Measurements from ENCODE around the gene XPO5. TPM values are rescaled to one million over a fixed set of nuclear protein-coding genes. Genes with fewer than 3 reads are reported as not detected.

Gene XPO5
- total RNA-seq, 4 donors from 2014 or later: 14.5 to 36.5 (median 16.0) TPM

DNA sequence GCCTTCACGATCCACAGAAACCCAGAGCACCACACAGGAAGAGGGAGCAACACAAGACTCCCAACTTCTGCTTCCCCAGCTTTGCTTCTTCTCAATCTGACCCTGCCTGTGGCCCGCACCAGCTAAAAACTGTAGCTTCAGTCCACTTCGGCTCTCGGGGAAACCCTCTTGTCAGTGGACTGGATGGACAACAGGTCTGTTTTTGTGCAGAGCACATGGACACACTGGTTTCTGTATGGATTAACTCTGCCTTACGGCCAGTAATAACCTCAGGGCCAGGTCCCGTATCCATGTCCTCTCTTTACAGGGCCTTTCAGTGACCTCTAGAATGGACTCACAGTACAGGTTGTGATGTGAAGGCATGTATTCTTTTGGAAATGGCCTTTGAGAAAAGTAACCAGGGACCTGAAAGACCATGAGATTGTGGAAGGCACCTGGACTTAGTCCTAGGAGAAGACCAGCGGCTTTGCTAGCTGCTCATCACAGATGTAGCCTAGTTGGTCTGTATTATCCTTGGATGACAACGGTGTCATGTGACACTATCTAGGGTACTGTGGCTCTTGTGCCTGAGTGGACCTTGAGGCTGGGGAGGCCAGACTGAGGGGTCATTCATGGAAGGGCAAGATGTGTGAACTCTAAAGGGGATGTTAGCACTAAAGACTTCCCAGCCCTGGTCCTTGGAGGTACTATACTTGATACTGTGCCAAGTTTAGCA lies 53.1 kb downstream of the XPO5 start:
- TF ChIP-seq, protein P1, sequence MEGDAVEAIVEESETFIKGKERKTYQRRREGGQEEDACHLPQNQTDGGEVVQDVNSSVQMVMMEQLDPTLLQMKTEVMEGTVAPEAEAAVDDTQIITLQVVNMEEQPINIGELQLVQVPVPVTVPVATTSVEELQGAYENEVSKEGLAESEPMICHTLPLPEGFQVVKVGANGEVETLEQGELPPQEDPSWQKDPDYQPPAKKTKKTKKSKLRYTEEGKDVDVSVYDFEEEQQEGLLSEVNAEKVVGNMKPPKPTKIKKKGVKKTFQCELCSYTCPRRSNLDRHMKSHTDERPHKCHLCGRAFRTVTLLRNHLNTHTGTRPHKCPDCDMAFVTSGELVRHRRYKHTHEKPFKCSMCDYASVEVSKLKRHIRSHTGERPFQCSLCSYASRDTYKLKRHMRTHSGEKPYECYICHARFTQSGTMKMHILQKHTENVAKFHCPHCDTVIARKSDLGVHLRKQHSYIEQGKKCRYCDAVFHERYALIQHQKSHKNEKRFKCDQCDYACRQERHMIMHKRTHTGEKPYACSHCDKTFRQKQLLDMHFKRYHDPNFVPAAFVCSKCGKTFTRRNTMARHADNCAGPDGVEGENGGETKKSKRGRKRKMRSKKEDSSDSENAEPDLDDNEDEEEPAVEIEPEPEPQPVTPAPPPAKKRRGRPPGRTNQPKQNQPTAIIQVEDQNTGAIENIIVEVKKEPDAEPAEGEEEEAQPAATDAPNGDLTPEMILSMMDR (IDR thresholded peaks at IDR 0.05; ENCODE audit: low read depth): no peak

DNA sequence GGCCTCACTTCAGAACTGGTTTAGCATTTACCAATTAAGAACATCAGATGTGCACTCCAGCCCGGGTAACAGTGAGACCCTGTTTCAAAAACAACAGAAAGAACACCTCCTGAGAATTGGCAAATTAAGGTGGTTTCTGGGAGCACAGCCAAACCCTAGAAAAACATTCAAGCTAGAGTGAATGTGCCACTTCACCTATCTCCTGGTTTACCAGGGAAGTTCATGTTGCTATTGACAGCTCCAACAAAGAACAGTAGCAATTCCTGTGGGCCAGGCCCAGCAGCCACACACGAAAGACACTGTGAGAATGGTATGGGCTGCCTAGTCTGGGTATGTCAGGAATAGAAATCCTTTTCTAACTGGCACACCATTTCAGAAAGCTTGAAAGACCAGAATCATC lies 54.0 kb downstream of the XPO5 start:
- TF ChIP-seq, protein P1 (IDR thresholded peaks at IDR 0.05; ENCODE audit: low read depth): no peak

DNA sequence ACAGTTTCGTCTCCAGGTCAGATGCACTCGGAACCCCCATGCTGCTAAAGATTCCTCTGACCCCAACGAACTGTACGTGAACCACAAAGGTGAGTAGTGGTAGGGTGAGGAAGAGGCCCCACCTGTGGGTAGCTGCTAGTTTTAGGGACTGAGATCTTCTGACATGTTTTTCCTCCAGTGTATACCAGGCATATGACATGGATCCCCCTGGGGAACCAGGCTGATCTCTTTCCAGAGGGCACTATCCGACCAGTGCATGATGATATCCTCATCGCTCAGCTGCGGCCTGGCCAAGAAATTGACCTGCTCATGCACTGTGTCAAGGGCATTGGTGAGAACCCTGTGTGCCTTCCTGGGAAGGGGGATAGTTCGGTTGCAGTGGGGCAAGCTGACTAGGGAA lies 55.7 kb downstream of the XPO5 start:
- TF ChIP-seq, protein P1 (IDR thresholded peaks at IDR 0.05; ENCODE audit: low read depth): no peak

DNA sequence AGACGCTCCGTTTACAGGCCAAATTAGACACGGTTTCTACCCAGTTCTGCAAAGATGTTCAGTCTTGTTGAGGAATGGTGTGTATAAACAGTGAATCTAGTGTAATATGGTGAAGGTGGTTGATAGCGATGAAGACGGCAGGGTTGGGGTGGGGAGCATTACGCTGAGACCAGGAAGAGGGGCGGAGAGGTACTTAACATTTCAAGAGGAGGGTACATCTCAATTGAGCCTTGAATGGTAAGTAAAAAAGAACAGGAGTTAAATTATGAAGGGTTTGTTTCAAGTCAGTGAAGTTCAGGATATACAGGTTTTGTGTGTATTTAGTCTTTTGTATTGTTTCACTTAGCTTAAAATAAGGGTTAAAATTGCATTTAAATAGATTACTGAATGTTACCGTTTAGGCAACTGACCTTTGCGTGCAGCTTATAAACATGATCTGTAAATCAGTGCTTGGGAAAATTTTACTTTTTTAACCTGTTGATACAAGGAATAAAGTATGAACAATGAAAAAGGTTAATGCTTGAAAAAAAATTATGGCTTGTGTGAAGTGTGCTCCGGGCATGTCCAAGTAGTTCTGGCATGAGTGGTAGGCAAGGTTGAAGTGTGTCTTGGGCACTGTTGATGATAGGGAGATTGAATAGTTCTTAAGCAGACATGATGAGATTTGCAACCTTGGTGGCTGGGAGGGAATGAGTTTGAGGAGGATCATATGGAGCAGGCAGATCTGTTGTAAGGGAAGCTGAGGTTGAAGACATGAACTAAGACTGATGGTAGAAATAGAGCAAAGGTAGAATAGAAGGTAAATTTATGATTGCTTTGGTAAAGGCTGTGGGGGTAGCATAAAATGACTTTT lies 58.1 kb downstream of the XPO5 start:
- TF ChIP-seq, protein P1 (IDR thresholded peaks at IDR 0.05; ENCODE audit: low read depth): no peak

DNA sequence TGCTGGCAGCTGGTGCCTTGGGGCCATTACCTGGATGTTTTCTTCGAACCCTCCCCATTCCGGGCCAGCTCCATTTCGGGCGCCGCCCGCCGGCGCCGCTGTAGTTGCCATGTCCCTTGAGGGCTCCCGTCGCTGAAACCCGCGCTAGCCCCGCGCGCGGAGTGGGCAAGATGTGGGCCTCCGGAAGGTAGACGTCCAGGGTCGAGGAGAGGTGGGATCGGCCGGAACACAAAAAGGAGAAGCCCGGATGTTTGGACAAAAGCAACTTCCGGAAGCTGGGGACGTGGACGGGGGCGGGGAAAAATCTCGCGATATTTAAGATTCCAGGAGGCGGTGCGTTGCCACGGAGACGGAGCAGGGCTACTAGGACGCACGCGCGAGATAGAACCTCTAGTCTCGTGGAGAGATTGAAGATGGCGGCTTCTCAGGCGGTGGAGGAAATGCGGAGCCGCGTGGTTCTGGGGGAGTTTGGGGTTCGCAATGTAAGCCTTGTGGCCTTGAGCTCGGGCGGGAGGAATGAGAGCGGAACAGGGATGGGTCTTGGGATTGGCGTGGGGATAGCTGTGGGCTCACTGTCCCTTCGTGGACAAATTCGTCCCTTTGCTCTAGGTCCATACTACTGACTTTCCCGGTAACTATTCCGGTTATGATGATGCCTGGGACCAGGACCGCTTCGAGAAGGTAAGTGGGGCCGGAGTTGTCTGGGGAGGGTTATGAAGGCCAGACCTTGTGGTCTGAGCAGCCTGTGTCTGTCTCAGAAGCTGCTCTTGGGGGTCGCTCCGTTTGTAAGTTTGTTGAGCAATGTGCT lies 58.9 kb downstream of the XPO5 start, which contains the start of the genes POLR1C and YIPF3:
Gene POLR1C (plus strand): TSS at position 393 of the 808 bp plus-strand sequence. CDS start 21 bp downstream, at position 414.
Gene YIPF3 (minus strand): TSS at position 230 of the 808 bp plus-strand sequence. CDS start 119 bp downstream, at position 111.
- TF ChIP-seq, protein P1 (IDR thresholded peaks at IDR 0.05; ENCODE audit: low read depth): no peak

DNA sequence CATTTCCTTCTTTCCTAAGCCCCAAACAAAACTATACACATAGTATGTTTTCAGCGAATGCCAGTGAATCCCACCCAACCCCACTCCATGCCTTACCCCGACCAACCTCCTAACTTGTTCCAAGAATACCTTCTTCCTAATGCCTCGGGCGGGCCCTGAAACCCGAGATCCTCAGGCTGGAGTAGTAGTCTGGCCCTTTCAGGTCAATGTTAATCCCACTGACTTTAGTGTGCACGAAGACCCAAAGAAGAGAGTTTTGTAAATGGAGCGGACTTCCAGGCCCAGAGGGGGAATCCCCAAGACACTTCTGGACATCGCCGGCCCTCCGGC lies 59.5 kb downstream of the XPO5 start:
- TF ChIP-seq, protein P1 (IDR thresholded peaks at IDR 0.05; ENCODE audit: low read depth): no peak
